Activated naive CD8-positive, alpha-beta T cell treated with anti-CD3 and anti-CD28 coated beads for 36 hours (primary cell): Measurements from ENCODE around the gene BCAP31. TPM values are rescaled to one million over a fixed set of nuclear protein-coding genes. Genes with fewer than 3 reads are reported as not detected.
"Not testable (repeated sequence)": the region's sequence is repeated elsewhere in the genome, so short reads cannot be mapped to it uniquely, and the experiment has no call there.

ENCODE experiments used
- DNase-seq: peaks from one replicate; pipeline ENCODE4 v3.0.0; 2021
- H3K27ac Mint-ChIP-seq: one replicate; pipeline ENCODE4 v1.8.0; 2022; ENCODE audit warnings: mild to moderate bottlenecking, moderate library complexity, mixed read lengths
- H3K27me3 Mint-ChIP-seq: one replicate; pipeline ENCODE4 v1.8.0; 2022; ENCODE audit warnings: mild to moderate bottlenecking, mixed read lengths
- H3K36me3 Mint-ChIP-seq: one replicate; pipeline ENCODE4 v1.8.0; 2021; ENCODE audit warnings: mild to moderate bottlenecking, mixed read lengths
- H3K4me1 Mint-ChIP-seq: one replicate; pipeline ENCODE4 v1.8.0; 2021; ENCODE audit warnings: mixed read lengths
- H3K4me3 Mint-ChIP-seq: one replicate; pipeline ENCODE4 v1.8.0; 2022; ENCODE audit warnings: mild to moderate bottlenecking, moderate library complexity, mixed read lengths
- H3K9me3 Mint-ChIP-seq: one replicate; pipeline ENCODE4 v1.8.0; 2022; ENCODE audit warnings: mixed read lengths
- total RNA-seq, 2 experiments: library from RNA; stranded (reverse); gene quantifications; one replicate each; pipeline ENCODE4 v1.2.3, GENCODE V29; 2021

Gene BCAP31
- total RNA-seq, 2 experiments from 2014 or later = 103 to 109 TPM

DNA sequence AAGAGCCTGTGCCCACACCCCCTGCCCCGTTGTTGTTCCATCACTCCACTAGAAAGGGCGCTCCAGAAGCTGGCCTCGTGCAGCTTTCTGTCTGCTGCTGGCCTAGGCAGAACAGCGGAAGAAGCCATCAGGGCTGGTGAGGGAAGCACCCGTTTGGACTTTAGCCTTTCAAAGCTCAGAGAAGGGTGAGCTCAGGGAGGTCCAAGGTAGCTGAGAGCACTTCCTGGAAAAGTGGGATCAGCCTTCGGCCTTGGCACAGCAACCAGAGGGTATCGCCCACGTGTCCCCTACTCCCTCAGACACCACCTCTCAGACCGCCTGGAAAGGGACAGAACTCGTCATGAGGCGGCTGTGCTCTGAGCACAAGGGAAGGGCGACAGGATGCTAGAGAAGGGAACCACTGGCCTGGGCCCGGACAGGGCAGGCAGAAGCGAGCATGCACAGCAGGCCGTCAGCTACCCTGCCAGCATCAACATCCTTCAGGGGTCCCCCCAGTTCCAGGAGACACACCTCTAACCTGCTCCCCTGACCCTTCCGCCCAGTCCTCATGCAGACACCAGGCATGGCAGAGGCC lies 24.9 kb downstream of the BCAP31 start:
- H3K4me1 Mint-ChIP-seq, H3K36me3 Mint-ChIP-seq, H3K4me3 Mint-ChIP-seq, H3K9me3 Mint-ChIP-seq, DNase-seq, H3K27me3 Mint-ChIP-seq, H3K27ac Mint-ChIP-seq: not testable (repeated sequence)

- DNase-seq = no peak
- Mint-ChIP-seq H3K27me3 (no peaks in the 10 kb centered on the region), H3K27ac (no peak overlapping the region), H3K9me3 (no peaks in the 10 kb centered on the region), H3K36me3 (no peaks in the 10 kb centered on the region), H3K4me3 (no peak overlapping the region), H3K4me1 (no peaks in the 10 kb centered on the region)
Observed at GRCh38 chrX:153697924-153698865, 26.0 kb downstream of the BCAP31 start.

- H3K9me3 Mint-ChIP-seq, H3K4me1 Mint-ChIP-seq, H3K4me3 Mint-ChIP-seq, H3K27me3 Mint-ChIP-seq, H3K27ac Mint-ChIP-seq, DNase-seq, H3K36me3 Mint-ChIP-seq: not testable (repeated sequence)
Observed at GRCh38 chrX:153696986-153697722, 27.0 kb downstream of the BCAP31 start.

DNA sequence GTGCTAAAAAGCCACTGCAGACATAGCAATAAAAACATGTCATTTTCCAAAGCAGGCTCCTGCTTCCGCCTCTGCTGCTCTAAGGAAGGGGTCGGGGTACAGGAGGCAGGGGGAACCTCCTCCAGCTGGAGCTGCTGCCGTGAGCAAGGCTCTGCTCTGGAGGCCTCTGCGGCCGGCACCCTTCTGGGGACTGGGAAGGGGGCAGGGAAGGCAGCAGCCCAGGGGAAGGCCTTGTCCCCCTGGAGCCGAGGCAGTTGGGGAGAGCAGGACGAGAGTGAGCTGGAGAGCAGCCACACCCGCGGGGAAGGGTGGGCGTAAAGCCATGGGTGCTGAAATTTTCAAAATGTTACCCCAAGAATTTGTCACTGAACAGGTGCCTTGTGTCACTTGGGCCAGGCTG lies 27.6 kb downstream of the BCAP31 start:
- not testable (repeated sequence) for H3K4me3 Mint-ChIP-seq

DNA sequence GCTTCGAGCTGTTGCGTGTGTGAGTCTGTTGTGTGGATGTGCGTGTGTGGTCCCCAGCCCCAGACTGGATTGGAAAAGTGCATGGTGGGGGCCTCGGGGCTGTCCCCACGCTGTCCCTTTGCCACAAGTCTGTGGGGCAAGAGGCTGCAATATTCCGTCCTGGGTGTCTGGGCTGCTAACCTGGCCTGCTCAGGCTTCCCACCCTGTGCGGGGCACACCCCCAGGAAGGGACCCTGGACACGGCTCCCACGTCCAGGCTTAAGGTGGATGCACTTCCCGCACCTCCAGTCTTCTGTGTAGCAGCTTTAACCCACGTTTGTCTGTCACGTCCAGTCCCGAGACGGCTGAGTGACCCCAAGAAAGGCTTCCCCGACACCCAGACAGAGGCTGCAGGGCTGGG lies 28.1 kb downstream of the BCAP31 start:
- DNase-seq = no peak
- Mint-ChIP-seq H3K4me1 (no peaks in the 10 kb centered on the region), H3K27me3 (no peaks in the 10 kb centered on the region), H3K4me3 (no peak overlapping the region), H3K9me3 (no peaks in the 10 kb centered on the region), H3K27ac (no peak overlapping the region), H3K36me3 (no peaks in the 10 kb centered on the region)

More for the DNA sequence above, 27.6 kb downstream of the BCAP31 start:
- H3K27ac Mint-ChIP-seq, H3K9me3 Mint-ChIP-seq, H3K4me1 Mint-ChIP-seq, DNase-seq, H3K27me3 Mint-ChIP-seq, H3K36me3 Mint-ChIP-seq: not testable (repeated sequence)

DNA sequence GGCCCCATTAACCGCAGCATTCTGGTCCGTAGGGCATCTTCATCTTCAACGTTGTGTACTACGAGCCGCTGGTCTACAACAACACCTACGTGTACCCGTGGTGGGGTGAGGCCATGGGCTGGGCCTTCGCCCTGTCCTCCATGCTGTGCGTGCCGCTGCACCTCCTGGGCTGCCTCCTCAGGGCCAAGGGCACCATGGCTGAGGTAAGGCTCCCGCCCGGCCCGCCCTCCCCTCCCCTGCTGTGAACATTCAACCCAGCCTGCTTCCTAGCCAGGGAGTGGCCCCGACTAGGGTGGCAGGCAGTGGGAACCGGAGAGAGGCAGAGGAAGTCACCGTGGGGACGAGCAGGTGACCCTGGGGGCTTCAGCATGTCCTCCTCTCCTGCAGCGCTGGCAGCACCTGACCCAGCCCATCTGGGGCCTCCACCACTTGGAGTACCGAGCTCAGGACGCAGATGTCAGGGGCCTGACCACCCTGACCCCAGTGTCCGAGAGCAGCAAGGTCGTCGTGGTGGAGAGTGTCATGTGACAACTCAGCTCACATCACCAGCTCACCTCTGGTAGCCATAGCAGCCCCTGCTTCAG lies 29.4 kb downstream of the BCAP31 start:
- H3K27ac Mint-ChIP-seq = no peak overlapping the region
- H3K4me3 Mint-ChIP-seq = no peak overlapping the region
- no peak for DNase-seq
- H3K4me1 Mint-ChIP-seq = no peaks in the 10 kb centered on the region
- no peaks in the 10 kb centered on the region for H3K36me3 Mint-ChIP-seq
- H3K9me3 Mint-ChIP-seq = no peaks in the 10 kb centered on the region
- H3K27me3 Mint-ChIP-seq = no peaks in the 10 kb centered on the region

DNA sequence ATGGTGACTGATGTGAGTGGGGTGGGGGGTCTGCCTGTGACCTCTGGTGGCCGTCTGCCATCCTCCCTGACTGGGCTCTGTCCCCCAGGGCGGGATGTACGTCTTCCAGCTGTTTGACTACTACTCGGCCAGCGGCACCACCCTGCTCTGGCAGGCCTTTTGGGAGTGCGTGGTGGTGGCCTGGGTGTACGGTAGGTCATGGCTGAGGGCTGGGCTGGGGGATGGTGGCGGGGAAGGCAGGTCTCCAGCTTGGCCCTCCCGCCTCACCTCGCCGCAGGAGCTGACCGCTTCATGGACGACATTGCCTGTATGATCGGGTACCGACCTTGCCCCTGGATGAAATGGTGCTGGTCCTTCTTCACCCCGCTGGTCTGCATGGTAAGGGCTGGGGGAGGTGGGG lies 29.9 kb downstream of the BCAP31 start:
- H3K27me3 Mint-ChIP-seq, H3K4me1 Mint-ChIP-seq, H3K27ac Mint-ChIP-seq, DNase-seq, H3K36me3 Mint-ChIP-seq, H3K4me3 Mint-ChIP-seq, H3K9me3 Mint-ChIP-seq: not testable (repeated sequence)

GRCh38 chrX:153693216-153694086 lies 30.7 kb downstream of the BCAP31 start:
- H3K4me1 Mint-ChIP-seq = no peaks in the 10 kb centered on the region
- no peaks in the 10 kb centered on the region for H3K27me3 Mint-ChIP-seq
- H3K9me3 Mint-ChIP-seq = no peaks in the 10 kb centered on the region
- no peaks in the 10 kb centered on the region for H3K36me3 Mint-ChIP-seq
- no peak overlapping the region for H3K4me3 Mint-ChIP-seq
- no peak overlapping the region for H3K27ac Mint-ChIP-seq
- DNase-seq = no peak

DNA sequence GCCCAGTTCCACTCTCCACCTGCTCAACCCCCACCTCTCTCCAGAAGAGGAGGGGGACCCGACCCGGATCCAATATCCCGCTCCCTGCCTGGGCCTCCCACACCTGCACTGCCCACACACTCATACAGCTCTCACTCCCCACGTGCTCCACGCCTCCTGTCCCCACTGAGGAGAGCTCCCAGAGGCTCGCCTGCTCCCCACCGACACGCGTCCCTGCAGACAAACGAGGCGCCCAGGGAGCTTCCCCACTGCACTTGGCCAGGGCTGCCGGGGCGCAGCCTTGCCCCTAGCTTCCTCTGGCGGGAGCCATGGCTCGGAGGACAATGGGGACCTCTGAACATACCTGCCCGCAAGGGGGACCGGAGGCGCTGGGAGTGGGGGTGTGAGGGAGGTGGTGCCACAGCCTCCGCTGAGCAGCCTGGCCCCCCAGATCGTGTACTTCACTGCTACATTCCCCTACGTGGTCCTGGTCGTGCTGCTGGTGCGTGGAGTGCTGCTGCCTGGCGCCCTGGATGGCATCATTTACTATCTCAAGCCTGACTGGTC lies 31.5 kb downstream of the BCAP31 start:
- H3K9me3 Mint-ChIP-seq = no peaks in the 10 kb centered on the region
- no peak overlapping the region for H3K27ac Mint-ChIP-seq
- no peaks in the 10 kb centered on the region for H3K4me1 Mint-ChIP-seq
- no peaks in the 10 kb centered on the region for H3K27me3 Mint-ChIP-seq
- no peaks in the 10 kb centered on the region for H3K36me3 Mint-ChIP-seq
- no peak for DNase-seq
- no peak overlapping the region for H3K4me3 Mint-ChIP-seq

DNA sequence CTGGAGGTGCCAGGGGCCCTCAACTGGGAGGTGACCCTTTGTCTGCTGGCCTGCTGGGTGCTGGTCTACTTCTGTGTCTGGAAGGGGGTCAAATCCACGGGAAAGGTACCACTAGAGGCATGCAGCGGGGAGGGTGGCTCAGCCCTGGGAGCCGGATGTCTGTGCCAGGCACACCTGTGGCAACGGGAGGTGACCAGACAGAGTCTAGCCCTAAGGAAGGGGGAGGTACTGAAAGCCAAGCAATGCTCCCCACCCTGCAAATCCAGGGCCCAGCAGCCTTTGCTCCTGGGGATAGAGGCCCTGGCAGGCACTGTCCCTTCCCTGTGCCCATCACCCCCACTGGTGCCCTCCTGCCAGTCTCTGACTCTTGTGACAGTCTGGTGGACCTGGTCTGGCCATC lies 32.2 kb downstream of the BCAP31 start:
- Mint-ChIP-seq H3K9me3 (no peaks in the 10 kb centered on the region), H3K27me3 (peaks cover 3% of the 10 kb centered on the region), H3K27ac (no peak overlapping the region), H3K36me3 (no peaks in the 10 kb centered on the region), H3K4me1 (no peaks in the 10 kb centered on the region), H3K4me3 (no peak overlapping the region)
- no peak for DNase-seq

- not testable (repeated sequence) for DNase-seq, H3K27ac Mint-ChIP-seq, H3K9me3 Mint-ChIP-seq, H3K27me3 Mint-ChIP-seq, H3K4me3 Mint-ChIP-seq, H3K4me1 Mint-ChIP-seq, H3K36me3 Mint-ChIP-seq
Observed at GRCh38 chrX:153691032-153691827, 33.0 kb downstream of the BCAP31 start.

GRCh38 chrX:153690466-153690865 lies 33.7 kb downstream of the BCAP31 start:
- Mint-ChIP-seq H3K27me3 (peaks cover 12% of the 10 kb centered on the region), H3K27ac (no peak overlapping the region), H3K4me1 (no peaks in the 10 kb centered on the region), H3K9me3 (no peaks in the 10 kb centered on the region), H3K4me3 (no peak overlapping the region), H3K36me3 (no peaks in the 10 kb centered on the region)
- DNase-seq = no peak

GRCh38 chrX:153689654-153690465 lies 34.3 kb downstream of the BCAP31 start:
- no peak overlapping the region for H3K4me3 Mint-ChIP-seq
- no peaks in the 10 kb centered on the region for H3K36me3 Mint-ChIP-seq
- H3K9me3 Mint-ChIP-seq = no peaks in the 10 kb centered on the region
- DNase-seq = no peak
- H3K27ac Mint-ChIP-seq = no peak overlapping the region
- peaks cover 12% of the 10 kb centered on the region for H3K27me3 Mint-ChIP-seq
- H3K4me1 Mint-ChIP-seq = no peaks in the 10 kb centered on the region
